GM06990 (cell line): ENCODE results near the gene MAD1L1.

Experiments used
- DNase-seq: peaks from one replicate; pipeline ENCODE4 v3.0.0-alpha.2; 2011; ENCODE audit not compliant: insufficient read length; ENCODE audit errors: extremely low read depth
- H3K27me3 ChIP-seq: replicated peaks from 2 replicates; pipeline ENCODE4 v1.6.0; 2011; ENCODE audit warnings: low read length; ENCODE audit not compliant: control insufficient read depth, insufficient read depth
- H3K36me3 ChIP-seq: 2 replicates; pipeline ENCODE4 v1.5.1; 2011; ENCODE audit warnings: low read length; ENCODE audit not compliant: control insufficient read depth, insufficient read depth
- H3K4me3 ChIP-seq: replicated peaks from 2 replicates; pipeline ENCODE4 v1.5.1; 2011; ENCODE audit warnings: low read depth, mild to moderate bottlenecking, control low read depth, low read length
- TF ChIP-seq, protein P1 (sequence below): IDR thresholded peaks from 2 replicates; pipeline ENCODE4 v1.5.1; 2011; ENCODE audit warnings: low read length, control low read depth, mild to moderate bottlenecking, inconsistent platforms; ENCODE audit not compliant: insufficient read depth, poor library complexity, severe bottlenecking

MAD1L1 gene

DNA sequence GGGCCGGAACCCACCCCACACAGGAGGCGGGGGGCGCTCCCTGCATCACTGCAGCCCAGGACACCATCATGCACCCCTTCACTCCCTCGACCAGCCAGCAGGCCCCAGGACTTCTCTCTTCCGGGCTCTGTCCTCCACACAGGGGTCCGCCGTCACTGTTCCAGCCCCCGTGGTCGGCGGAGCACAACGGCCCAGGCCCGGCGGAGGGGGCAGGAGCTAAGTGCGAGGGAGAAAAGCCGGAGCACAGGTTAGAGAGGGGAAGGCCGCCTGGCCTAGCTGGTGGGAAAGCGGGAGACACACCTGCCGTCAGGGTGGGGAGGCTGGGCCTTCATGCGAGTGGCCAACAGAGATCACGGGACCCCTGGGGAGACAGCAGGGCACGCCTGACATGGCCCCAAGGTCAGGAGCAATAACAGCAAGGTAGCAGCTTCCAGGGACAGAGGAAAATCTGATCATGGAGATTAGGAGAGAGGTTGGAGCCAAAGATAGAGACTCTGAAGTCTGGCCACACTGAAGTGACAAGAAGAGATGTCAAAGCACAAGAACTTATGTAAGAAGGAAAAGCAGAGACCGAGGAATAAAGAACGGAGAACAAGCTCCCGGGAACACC is 151.1 kb downstream of the MAD1L1 start:
- H3K4me3 ChIP-seq, result no peak overlapping the region
- TF ChIP-seq, protein P1, sequence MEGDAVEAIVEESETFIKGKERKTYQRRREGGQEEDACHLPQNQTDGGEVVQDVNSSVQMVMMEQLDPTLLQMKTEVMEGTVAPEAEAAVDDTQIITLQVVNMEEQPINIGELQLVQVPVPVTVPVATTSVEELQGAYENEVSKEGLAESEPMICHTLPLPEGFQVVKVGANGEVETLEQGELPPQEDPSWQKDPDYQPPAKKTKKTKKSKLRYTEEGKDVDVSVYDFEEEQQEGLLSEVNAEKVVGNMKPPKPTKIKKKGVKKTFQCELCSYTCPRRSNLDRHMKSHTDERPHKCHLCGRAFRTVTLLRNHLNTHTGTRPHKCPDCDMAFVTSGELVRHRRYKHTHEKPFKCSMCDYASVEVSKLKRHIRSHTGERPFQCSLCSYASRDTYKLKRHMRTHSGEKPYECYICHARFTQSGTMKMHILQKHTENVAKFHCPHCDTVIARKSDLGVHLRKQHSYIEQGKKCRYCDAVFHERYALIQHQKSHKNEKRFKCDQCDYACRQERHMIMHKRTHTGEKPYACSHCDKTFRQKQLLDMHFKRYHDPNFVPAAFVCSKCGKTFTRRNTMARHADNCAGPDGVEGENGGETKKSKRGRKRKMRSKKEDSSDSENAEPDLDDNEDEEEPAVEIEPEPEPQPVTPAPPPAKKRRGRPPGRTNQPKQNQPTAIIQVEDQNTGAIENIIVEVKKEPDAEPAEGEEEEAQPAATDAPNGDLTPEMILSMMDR, result no peak
- DNase-seq, result no peak
- no peaks in the 10 kb centered on the region for H3K27me3 ChIP-seq
- peaks cover 4% of the 10 kb centered on the region for H3K36me3 ChIP-seq

- Histone ChIP-seq H3K27me3 (no peaks in the 10 kb centered on the region), H3K36me3 (peaks cover 4% of the 10 kb centered on the region), H3K4me3 (no peak overlapping the region)
- no peak for DNase-seq
- TF ChIP-seq, protein P1, result no peak
These were observed 152.3 kb downstream of the MAD1L1 start for GRCh38 chr7:2080477-2080876.

GRCh38 chr7:2080060-2080387 is 152.7 kb downstream of the MAD1L1 start:
- Histone ChIP-seq H3K27me3 (no peaks in the 10 kb centered on the region), H3K36me3 (peaks cover 4% of the 10 kb centered on the region), H3K4me3 (no peak overlapping the region)
- DNase-seq, result no peak
- TF ChIP-seq, protein P1, result no peak

DNA sequence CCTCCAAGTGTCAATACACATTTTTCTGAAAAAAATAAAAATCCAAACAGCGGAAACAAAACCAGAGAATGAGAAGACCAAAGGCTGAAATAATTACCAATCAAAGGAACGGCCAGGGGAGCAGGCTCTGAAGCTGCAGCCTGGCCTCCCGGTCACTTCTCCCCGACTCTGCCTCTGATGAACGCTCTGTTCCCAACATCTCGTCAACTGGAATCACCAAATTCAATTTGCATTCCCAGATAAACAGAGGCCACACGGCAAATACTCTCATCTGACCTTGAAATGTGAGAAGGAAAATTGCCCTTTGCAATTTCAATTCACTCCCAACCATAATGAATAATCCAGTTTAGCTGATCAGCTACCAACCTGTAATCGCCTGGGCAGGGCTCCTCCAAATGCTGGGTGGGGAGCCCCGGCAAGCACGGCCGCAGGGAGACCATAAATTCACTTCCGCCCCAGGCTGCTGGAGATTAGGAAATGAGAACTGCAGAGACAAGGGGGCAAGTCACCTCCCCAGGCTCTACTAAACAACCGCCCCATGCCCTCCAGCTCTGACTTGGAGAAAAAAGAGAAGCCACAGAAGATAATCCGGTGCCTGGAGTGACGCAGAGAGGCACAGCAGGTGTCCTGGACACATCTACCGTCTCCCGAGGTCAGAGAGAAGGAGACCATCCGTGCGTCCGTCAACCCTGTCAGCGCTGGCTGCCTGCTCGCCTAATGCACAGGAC is 153.2 kb downstream of the MAD1L1 start:
- H3K36me3 ChIP-seq, result peaks cover 4% of the 10 kb centered on the region
- DNase-seq, result no peak
- H3K4me3 ChIP-seq, result no peak overlapping the region
- no peaks in the 10 kb centered on the region for H3K27me3 ChIP-seq
- TF ChIP-seq, protein P1, result no peak

DNA sequence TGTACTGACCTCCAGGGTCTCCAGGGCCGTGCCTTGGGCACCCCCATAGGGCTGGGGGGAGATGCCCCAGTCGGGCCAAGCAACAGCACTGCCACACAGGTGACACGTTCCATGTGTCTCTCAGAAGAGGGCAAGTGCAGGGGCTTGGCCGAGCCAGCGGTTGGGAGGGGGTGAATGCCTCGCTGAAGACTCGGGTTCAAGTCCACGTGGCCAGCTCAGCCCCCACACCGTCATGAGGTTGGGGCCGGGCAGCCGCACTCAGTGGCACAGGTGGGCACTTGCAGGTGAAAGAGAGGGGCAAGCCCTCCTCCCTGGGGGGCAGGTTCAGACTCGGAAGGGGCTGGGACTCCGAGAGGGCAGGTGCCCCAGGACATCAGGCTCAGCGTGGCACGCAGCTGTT is 153.8 kb downstream of the MAD1L1 start:
- TF ChIP-seq, protein P1, result no peak
- no peak for DNase-seq
- Histone ChIP-seq H3K27me3 (no peaks in the 10 kb centered on the region), H3K36me3 (peaks cover 3% of the 10 kb centered on the region), H3K4me3 (no peak overlapping the region)

DNA sequence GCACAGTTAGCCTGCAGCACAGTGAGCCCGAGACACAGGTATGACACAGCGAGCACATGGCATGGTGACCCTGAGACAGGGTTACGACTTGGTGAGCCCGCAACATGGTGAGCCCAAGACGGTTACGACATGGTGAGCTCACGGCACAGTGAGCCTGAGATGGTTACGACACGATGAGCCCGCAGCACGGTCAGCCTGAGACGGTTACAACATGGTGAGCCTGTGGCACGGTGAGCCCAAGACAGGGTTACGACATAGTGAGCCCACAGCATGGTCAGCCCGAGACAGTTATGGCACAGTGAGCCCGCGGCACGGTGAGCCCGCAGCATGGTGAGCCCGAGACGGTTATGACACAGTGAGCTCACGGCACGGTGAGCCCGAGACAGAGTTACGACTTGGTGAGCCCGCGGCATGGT is 156.1 kb downstream of the MAD1L1 start:
- peaks cover 3% of the 10 kb centered on the region for H3K36me3 ChIP-seq
- H3K27me3 ChIP-seq, result no peaks in the 10 kb centered on the region
- no peak for DNase-seq
- TF ChIP-seq, protein P1, result no peak
- H3K4me3 ChIP-seq, result no peak overlapping the region
